GM18907 (cell line): ENCODE measurements around the gene RAB34.
A peak's percentile ranks its signal among the peaks of the same experiment; 100 is the strongest.

Experiments used
- ATAC-seq: cut with Tn5 transposase; IDR thresholded peaks from one replicate; pipeline ENCODE4 v1.9.1; 2021; ENCODE audit warnings: mild to moderate bottlenecking, moderate library complexity; ENCODE audit not compliant: unreplicated experiment

The RAB34 gene

DNA sequence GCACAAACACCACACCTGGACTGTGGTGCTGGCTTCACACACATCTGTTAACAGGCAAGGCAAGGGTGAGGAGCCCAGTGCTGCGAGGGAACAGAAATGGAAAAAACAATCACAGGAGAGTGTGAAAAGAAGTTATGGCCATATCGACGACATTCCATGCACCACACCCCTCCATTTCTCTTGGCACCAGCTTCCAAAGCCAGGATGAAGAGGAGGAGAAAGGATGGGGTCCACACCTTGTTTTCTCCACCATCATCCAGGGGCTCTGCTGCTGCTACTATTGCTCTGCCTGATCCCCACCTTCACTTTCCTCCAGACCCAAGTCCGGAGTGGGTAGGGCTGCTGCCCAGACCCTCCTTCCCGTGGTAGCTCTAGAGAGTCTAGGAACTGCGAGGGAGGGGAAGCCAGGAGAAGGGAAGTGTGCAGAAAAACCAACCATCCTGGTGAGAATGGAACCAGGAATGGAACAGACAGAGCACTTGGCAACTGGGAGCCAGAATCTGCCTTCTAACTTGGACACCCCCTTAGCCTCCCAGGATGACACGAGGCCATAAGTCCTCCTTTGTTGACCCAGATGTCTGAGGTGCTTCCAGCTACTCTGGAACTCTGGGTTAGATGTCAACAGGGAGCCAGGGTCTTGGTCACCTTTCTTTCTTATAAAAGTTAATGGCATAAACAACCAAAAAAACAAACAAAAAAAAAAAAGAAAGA, 4.8 kb downstream of the RAB34 start:
- ATAC-seq: no peak

DNA sequence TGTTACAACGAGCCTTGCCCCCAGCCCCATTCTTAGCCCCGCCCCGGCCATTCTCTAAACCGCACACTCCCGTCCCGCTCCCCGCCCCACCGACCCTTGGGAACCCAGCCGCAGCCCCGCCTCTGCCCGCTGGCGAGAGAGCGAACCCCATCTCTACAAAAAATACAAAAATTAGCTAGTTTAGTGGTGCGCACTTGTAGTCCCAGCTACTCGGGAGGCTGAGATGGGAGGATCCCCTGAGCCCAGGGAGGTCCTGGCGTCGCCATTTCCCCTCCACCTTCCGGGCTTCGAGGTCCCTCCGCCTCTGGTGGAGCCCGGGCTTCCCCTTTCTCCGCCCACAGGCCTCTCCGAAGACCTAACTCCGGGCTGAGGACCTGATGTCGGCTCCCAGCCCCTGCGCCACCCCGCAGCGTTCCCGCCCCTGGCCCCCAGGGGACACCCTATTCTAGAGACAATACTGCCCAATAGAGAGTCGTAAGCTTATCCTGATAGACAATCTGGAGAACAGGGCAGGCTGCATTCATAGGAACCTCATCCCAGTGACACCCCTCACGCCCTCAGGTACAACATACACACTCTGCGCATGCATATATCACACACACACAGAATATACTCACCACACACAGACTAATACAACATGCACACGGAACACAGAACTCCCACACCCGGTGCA, 5.5 kb downstream of the RAB34 start:
- ATAC-seq: peak; percentile 23

DNA sequence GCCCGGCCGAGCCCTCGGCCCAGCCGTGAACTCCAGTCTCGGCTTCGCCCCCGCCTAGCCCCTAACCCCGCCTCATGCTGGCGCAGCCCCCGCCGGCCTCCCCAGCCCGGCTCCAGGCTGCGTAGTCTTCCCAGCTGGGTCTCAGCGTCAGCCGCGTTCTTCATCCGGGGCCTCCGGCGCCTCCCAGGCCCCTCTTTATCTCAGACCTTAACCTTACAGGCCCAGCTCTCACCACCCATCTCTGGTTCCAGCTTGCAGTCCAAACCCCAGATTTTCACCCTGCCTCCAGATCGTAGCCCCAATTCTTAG, 6.0 kb downstream of the RAB34 start, which contains the start of gene PROCA1:
TSS of gene PROCA1 (minus strand) at position 166 of the 309 bp plus-strand sequence. CDS start 228 bp downstream, outside the sequence.
- ATAC-seq: peak; percentile 30

DNA sequence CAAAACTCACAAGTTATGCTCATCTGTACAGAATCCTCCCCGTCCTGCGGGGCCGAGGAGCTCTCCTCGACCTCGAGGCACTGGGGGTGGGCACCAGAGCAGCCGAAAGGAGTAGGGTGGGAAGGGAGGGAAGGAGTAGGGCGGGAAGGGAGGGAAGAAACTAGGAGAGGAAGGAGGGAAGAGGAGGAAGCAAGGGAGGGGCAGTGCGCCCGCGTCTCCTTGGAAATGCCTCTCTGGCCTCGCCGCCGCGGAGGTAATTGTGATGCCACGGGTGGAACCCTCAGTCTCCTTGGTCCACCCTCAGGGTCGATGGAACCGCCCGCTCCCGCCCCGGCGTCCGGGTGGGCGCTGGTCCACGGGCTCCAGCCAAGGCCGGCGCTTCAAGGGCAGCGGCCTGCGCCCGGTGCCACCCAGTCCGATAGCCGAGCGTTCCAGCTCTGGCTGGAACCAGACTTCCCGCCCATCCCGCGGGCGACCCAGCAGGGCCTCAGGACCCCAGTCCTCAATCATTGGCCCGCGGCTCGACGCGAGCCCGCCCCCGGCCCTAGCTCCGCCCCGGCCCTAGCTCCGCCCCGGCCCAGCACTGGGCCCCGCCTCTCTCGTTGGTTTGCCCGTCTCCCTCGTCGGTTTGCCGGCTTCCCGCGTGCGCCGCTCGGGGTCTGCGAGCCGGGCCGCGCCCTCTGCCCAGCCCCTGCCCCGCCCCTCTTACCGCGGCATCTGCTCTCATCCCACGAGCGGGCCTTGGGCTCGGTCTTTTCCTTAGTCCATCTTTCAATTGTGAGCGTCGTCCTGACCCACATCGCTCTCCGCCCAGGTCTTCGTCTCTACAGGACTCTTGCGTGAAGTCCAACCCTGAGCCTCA, 6.6 kb downstream of the RAB34 start:
- ATAC-seq: peak; percentile 70

DNA sequence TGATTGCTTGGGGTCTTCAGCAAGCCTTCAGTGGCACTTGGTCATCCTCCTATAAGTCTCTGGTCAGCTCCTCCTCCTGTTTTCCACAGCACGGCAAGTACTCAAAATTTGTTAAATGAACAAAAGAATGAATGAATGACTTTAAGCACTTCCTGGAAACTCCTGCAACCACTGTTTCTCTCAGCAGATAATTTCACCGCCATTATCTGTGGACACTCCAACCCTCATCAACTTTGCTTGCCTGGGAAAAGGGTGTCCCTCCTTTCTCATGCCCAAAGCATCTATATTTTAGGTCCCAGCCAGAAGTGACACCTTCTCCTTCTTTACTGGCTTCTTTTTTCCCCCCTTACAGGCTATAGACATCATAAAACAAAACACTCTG, 10.3 kb downstream of the RAB34 start:
- no peak for ATAC-seq

DNA sequence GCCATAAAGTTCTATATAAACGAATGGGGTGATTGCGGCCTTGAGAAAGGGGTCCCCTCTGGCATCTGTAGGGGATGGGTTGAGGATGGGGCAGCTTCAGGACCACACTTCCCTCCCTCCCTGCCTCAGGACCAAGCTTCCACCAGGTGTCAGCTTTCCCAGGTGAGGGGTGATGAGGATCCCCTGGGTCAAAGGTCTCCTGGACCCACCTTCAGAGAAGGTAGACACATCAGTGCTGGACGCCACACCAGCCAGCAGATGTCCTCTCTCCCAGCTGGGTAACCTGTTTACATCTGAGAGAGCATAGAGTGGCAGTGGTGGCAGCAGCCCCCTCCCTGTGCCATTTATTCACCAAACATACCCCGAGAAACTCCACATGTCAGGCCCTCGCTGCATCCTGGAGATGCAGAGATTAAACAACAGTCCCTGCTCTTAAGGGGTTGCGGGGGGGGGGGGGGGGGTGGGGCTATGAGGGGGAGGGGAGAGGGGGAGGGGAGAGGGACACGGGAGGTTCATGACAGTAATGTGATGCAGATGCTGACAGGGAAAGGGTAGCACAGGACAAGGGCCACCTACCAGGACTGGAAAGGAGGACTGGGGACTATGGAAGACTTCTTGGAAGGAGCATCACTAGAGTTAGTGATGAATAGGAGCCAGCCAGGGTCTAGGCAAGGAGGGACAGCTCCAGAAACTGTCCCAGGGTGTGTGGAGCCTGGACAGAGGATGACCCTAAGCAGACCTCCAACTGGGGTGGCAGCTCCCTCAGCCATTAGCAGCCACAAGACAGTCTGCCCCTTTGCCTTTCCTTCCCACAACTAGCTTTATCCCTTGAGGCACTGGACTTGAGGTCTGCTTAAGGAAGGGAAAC, 11.0 kb downstream of the RAB34 start:
- ATAC-seq: no peak

DNA sequence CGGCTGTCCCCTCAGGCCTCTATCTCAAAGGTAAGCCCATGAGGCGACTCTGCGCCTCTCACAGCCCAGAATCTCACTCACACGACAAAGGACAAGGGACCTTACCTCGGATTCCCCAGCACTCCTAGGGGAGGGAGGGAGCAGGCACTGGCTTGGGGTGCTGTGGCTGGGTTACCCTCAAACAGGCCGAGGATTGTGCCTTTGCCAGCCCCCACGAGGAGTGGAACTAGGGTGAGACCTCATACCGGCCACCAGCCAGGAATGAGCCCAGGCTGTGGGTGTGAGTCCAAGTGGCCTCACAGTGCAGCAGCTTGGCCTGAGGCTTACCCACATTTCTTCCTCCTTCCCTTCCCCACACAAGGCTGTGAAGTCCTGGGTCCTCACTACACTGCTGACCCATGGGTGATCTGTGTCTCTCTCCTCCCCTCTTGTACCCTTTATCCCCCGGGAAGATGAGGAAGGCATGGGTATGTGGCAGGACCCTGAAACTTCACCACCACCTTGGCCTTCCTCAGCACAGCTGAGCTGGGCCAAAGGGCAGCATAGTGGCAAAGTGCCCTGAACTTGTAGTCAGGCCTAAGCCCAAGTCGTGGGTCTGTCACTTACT, 11.8 kb downstream of the RAB34 start:
- ATAC-seq: no peak

DNA sequence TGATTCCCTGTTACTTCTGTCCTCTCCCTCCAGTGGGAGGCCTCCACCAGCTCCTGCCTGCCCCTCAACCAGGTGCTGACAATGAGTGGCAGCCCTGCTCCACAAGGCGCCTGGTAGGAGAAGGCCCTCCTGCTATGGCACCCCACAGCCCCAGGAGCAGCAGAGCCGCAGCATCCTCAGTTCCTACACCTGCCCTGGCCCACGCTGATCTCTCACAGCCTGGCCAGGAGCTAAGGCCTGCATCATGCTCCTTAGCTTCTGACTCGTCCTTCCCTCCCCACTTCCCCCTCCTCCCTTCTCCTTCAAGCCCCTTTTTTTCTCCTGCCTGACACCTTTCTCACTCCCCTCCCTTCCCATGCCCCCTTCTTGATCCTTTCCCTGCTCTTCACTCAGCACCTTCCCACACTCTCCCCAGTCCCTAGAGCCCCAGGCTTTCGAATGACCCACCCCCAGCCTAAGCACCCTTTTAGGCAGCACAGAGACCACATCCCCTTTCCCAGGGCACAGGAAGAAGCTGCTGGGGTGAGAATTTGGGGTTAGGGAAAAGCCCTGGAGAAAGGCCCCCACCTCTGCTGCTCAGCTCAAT, 12.5 kb downstream of the RAB34 start:
- no peak for ATAC-seq

DNA sequence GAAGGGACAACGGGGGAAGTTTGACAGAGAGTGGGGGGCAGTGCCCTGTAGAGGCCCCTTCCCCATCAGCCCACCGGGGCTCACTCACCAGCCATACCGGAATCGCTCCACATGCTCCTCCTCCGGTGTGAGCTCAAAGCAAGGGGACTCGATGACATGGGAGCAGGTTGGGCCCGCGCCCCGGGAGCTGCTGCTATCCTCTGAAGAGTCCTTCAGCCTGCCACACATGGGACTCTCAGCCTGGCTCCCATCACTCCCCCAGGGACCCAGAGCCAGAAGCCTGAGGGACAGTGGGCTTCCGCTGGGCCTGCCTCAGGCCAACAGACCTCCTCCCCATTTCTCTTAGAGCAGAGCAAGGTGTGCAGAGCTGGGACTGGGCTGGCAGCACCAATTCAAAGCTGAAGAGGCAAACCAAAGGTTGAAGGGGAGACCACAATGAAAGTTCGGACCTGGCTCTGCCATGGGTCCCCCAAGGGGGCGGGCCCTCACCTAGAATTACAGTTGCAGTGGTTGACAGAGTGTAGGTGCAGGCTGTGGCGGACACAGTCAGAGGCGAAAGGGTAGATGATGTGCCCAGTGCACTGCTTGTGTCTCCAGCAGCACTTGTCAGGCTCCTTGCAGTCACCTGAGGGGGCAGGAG, 13.3 kb downstream of the RAB34 start:
- ATAC-seq: no peak

DNA sequence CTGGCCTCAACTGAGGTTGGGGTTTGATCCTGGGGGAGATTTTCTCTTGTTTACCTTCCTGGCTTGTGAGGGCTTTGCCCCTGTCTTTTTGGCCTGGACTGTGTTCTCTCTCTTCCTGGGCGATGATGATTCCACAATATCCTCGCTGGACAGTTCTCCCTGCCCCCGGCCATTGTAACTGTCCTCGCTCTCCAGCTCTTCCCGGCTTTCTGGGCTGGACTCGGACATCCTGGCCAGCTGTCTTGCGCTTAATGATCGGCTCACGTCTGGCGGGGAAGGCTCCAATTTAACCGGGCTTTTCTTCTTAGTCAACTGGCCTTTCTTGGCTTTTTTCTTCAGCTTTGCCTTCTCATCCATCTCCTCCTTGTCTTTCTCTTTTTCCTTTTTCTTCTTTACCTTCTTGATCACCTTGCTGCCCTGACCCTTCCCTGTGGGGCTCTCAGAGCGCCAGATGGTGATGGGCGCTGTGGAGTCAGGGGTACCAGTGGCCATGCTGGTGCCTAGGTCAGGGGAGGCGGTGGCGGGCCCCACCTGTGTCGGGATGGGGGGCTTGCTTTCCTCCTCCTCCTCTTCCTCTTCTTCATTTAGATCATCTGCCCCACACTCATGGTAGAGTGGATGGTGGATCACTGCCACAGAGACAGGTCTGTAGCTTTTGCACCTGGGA, 14.0 kb downstream of the RAB34 start:
- no peak for ATAC-seq

DNA sequence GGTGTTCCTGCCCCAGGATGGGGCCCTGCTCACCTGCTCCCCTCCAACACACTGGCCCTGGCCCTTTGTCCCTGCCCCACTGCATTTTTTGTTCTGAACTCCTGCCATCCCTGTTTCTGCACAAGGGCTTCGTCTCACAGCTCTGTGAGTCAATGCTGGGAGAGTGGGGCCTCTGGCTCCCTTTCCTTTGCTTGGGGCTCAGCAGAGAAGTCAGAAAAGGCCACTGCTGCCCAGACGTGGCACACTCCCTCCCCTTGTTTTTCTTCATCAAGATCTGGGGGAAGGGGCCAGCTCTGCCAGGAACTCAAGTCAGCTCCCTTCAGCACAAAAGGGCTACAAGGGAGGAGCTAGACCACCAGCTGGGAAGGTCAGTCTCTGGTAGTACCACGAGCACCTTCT, 14.9 kb downstream of the RAB34 start:
- no peak for ATAC-seq

DNA sequence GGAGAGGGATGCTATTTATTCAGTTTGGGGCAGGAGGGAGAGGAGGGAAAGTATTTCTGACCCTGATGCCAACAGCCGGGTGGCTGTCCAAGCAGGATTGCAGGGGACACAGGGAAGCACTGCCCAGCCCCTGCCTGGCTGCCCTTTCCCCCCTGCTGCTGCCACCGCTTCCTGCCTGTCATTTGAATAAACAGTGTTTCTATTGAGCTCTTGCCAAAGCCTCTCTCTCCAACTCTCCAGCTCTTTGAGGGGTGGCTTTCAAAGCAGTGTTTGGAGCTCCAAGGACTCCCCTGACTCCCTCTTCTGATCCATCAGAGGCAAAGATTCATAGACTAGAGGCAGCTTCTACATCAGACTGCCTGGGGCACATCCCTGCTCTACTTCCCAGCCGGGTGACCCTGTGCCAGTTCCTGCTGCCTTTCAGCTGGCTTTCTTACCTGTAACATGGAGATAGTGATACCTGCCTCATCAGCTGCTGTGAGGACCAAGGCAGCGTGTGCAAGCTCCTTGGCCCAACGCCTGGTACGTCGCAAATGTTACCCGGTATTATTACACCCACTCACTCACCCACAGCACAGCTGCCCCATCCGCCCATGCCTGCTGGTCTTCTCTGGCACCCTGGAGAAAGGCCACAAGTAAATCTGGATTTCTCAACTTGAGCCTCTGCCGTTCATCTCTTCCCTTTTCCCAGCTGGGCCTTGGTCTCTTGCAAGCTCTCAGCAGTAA, 15.5 kb downstream of the RAB34 start:
- no peak for ATAC-seq

DNA sequence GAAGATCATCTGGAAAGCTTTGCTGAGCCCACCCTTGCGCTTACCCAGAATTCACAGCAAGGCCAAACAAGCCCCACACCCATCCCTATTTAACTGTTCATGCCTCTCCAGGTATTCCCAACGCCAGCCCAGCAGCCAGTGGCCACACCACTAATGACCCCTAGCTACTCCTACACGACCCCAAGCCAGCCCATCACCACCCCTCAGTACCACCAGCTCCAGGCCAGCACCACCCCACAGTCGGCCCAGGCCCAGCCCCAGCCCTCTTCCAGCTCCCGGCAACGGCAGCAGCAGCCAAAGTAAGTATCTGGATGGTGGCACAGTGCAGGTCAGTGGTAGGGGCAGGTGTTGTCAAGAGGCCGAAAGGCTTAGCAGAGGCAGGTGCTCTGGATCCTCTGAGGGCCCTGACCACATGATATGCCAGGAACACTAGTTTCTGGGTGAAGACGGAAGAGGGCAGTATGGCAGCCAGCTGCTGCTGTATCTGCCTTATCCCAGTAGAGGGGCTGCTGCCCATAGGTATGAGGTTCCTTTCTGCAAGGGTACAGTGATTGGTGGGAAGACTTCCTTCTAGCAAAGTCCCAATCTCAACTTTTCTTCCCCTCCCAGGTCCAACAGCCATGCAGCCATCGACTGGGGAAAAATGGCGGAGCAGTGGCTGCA, 16.7 kb downstream of the RAB34 start:
- no peak for ATAC-seq

DNA sequence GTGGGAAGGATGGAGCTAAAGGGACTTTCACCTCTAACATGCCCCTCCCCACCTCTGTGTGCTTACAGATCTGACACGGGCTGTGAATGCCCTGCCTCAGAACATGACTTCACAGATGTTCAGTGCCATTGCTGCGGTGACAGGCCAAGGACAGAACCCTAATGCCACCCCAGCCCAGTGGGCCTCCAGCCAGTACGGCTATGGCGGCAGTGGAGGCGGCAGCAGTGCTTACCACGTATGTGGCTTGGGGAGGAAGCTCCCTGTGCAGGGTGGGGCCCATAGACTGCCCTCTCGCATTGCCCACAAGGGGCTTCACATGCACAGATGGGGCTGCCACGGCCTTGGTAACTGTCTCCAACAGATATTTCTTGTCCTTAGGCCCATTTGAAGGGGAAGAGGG, 17.4 kb downstream of the RAB34 start:
- no peak for ATAC-seq

DNA sequence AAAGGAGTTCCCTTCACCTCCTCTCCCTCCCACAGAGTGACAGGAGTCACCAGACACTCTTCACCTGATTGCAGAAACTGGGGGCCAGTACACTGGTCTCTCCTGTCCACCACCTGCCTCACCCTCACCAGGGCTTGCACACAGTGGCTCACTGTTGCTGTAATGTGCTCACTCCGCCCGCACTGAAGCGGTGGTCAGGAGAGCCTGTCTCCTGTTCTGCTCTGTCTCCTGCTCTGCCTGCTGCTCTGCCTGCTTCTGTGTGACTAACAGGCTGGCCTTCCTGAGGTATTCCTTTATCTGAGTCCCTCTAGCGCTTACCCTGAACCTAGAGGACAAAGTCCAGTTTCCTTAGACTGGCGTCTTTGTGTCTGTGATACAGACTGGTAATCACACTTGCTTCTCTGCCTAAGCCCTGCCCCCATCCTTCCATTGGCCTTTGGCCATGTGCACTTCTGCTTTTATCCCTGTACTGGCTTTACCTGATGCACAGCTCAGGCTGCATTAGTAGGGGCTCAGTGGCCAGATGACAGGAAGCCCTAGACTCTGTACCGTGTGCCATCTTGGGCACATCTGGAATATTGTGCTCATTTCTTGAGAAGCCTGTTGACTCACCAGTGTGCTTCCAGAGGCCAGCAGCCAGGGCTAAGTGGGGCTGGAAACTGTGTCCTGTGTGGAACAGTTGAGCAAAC, 19.3 kb downstream of the RAB34 start:
- no peak for ATAC-seq

DNA sequence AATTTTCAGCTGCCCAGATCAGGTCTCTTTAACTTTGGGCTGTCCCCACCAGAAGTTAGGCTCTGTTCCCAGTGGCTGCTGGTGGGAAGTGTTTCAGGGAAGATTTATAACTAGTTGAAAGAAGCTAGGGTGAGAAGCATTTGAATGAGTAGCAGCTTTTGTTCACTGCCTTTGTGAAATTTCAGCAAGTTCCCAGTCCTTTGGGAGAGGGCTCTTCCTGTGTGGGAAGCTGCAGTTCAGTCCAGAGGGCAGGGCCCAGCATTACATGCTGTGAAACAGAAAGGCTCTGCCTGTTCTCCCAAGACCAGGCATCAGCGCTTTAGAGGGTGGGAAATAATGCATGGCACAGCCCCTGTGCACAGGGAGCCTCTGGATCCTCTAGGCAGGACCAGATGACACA, 23.8 kb downstream of the RAB34 start:
- no peak for ATAC-seq

DNA sequence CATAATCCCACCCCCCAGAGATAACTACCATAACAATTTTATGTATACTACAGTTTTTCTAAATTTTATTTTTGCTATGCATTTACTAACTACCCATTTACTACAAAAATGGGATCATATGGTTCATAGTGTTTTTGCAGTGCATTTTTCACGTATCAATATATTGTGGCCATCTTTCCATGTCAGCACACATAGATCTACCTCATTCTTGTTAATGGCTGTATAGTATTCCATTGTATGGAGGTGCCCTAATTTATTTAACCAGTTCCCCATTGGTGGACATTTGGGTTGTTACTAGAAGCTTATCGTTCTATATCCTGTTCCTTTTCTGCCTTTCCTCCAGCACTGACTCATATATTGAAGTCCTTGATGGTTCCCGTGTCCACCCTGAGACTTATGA, 28.7 kb downstream of the RAB34 start:
- ATAC-seq: no peak
